Measurements from ENCODE around the gene KPTN.

- no peak for TF ChIP-seq CTCF (IDR thresholded peaks at IDR 0.05; ENCODE audit: low read depth, low read length, poor library complexity, severe bottlenecking)
- TF ChIP-seq EZH2phosphoT487 (IDR thresholded peaks at IDR 0.05; ENCODE audit: borderline replicate concordance, low read length) = no peak
Measured at GRCh38 chr19:47487551-47488515, 3.8 kb upstream of the KPTN start.

All from DOHH2 (cell line).